NCI-H345 treated with DMSO at 0.1 percent for 48 hours (cell line): ENCODE measurements around the gene KRT79.
"Not testable (repeated sequence)": the region's sequence is repeated elsewhere in the genome, so short reads cannot be mapped to it uniquely, and the experiment has no call there.

ENCODE experiments used
- DNase-seq: peaks from one replicate; lab custom pipeline; 2025; ENCODE audit not compliant: unreplicated experiment; lab: John Stamatoyannopoulos, UW

The KRT79 gene

DNA sequence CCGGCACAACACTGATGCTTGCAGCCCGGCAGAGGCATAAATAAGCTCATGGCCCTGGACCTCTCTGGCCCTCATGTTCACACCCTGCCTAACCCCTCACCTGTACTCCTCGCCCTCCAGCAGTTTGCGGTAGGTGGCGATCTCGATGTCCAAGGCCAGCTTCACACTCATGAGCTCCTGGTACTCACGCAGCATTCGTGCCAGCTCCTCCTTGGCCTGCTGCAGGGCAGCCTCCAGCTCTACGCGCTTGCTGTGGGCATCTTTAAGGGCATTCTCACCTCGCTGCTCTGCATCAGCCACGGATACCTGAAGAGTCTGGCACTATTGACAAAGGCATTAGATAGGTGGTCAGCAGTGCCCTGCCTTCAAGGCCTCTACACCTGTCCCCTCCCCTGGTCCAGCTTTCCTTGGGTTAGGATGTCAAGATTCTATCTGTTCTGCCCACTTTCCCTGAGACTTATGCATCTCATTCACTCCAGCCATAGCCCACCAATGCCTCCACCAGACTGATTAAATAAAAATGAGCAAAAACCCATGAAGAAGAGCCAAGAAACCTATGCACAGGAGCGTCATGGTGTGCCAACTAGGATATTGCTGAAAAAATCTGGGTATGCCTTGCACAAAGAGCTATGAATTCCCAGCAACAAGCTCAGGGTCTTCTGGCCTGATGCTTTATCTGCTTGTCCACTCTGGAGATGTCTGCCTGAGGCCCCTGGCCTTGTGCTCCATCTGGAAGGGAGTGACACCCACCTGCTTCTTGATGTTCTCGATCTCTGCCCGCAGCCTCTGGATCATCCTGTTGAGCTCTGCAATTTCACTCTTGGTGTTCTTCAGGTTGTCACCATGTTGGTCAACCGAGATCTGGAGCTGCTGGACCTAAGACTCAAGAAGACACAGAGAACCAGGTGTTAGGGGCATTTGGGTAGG lies 26.3 kb downstream of the KRT79 start:
- DNase-seq = no peak

- DNase-seq = no peak
These were observed 27.1 kb downstream of the KRT79 start for GRCh38 chr12:52806821-52807543.

DNA sequence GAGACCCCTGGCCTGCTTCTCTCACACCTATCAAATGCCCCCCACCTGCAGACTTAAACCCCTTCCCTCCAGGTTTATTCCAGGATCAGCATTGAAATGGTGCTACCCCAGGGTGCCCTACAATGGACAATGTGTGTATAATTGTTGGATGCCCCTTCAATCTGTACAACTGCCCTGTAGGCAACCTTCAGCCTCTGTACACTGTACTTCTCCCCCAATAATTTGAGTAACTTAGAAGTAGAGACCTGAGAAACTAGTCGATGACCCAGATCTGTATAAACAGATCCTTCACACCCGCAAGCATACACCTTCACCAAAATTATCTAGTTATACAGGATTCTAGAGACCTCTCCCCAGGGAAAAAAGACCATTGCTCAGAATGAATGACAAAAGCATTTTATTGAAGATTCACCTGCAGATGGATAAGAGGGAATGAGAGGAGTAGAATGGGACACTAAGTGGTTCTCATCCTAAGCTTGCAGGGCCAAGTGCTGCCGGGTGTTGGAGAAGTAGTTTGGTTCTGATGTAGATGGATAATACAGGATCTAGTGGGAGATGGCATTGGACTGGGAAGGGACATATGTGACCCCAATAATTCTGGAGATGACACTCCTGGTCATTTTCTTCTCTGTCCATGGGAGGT lies 27.8 kb downstream of the KRT79 start:
- no peak for DNase-seq

DNA sequence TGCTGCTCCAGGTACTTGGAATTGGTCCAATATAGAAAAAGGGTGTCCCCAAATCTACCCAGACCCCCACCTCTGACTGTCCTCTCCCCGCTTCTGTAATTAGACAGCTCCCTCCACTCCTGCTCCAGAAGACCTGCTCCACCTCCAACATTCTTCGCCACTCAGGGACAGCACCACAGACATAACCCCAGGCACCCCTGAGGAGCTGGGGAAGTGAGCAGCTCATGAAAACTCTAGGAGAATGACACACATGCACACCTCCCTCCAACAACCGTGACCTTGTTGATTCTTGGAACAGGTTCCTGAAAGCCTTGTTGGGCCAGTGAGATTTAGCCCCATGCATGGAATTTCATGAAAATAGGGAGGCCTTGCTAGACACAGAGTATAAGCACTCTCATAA lies 28.4 kb downstream of the KRT79 start:
- DNase-seq = no peak

- no peak for DNase-seq
These were observed 29.1 kb downstream of the KRT79 start for GRCh38 chr12:52805000-52805399.

- DNase-seq = no peak
These were observed 31.7 kb downstream of the KRT79 start for GRCh38 chr12:52802442-52802841.

DNA sequence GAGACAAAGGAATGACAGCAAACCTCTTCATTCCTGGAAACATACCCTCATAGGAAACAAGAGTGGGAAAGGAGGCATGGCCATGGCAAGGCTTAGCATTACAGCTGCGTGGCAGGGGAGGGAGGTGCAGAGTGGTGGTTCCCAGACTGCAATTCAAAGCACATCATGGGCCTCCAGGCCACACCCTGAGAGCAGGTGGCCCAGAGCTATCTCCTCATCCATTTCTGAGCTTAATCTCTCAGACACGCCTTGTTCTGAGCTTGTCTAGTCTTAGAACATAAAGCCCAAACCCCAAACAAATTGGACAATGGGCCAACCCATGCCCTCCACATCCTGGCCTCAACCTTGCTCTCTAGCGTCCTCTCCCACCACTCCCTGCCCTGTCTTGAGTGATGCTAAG lies 32.3 kb downstream of the KRT79 start:
- no peak for DNase-seq

DNA sequence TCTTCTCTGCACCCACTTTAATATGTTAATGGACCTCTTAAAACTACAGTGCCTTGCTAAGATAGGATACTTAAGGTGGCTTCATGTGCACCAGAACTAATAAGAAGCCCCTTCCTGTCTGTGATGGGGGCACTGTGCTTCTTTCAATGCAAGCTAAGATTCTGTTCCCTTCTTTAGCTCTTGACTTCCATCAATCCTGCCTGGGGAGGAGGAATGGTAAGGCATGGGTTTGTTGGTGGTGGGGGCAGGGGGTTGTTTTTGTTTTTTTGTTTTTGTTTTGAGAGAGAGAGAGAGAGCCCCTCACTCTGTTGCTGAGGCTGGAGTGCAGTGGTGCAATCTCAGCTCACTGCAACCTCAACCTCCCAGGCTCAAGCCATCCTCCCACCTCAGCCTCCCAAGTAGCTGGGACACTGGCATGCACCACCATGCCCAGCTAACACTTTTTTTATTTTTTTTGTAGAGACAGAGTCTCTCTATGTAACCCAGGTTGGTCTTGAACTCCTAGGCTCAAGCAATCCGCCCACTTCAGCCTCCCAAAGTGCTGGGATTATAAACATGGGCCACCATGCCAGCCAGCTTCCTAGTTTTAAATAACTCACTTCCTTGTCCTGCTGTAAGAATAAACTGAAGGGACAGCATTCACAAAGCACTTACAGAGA lies 33.7 kb downstream of the KRT79 start:
- DNase-seq = no peak

GRCh38 chr12:52799505-52800211 lies 34.5 kb downstream of the KRT79 start:
- no peak for DNase-seq

- no peak for DNase-seq
These were observed 35.2 kb downstream of the KRT79 start for GRCh38 chr12:52798671-52799504.

- no peak for DNase-seq
These were observed 36.0 kb downstream of the KRT79 start for GRCh38 chr12:52798003-52798670.

- no peak for DNase-seq
These were observed 36.6 kb downstream of the KRT79 start for GRCh38 chr12:52797529-52797894.

- DNase-seq = no peak
These were observed 37.1 kb downstream of the KRT79 start for GRCh38 chr12:52796839-52797528.

- no peak for DNase-seq
These were observed 37.7 kb downstream of the KRT79 start for GRCh38 chr12:52796429-52796794.

GRCh38 chr12:52795694-52796428 lies 38.2 kb downstream of the KRT79 start, which contains the start of gene KRT3:
Gene KRT3, minus strand, starts transcription at chr12:52796117. Its CDS starts 75 bp downstream, at chr12:52796042.
- no peak for DNase-seq

DNA sequence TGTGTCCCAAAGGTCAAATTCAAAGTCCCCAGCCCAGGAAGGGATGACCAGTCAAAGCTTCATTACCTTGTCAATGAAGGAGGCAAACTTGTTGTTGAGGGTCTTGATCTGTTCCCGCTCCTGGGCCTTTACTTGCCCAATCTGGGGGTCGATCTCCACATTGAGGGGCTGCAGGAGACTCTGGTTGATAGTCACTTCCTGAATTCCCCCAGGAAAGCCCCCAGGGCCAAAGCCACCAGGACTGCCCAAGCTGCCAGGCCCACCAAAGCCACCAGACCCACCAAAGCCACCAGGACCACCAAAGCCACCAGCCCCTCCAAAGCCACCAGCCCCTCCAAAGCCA lies 38.8 kb downstream of the KRT79 start:
- not testable (repeated sequence) for DNase-seq

DNA sequence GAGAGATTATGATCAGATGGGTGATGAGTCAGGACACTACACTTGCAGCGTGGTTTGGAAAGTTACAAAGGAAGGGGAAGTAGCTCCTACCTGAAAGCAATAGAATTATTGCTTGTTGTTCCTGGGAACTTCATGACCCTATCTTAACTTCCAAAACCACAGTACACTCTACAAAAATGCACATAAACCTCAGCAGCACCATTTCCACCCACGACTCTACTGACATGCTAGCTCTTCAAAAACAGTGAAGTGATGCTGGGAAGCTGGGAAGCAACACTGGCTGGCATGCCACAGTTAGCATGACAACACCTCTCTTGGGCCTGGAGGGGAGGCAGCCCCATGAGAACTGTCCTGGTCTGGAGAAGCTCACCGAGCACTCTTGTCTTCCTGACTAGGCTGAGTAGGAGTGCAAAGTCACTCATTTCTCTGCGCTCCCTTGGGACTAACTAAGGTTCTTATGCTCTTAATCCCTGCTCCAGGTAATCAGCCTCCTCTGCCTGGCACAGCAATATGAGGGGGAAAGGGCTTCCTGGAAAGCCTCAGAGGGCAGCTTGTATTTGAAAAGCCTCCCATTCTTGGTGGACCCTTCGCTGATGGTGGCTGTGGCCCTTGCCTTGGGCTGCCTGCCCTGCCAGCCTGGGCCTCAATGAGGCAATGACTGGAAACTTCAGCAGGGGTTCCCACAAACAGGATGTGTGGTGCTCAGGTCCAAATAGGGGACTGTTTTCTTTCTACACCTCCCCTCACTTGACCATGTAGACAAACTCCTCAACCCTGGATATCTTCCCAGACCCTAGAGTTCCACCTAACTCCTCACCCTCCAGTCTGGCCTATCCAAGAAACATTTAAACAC lies 39.4 kb downstream of the KRT79 start:
- DNase-seq = no peak
